GM20431 (cell line): ENCODE results near the gene NEURL3.

Source experiments
- in situ Hi-C: fragments of 300-500 bp; cut with MseI, MboI; formaldehyde crosslinking; loops from one replicate; pipeline ENCODE4 v1.15.0; 2020; ENCODE audit warnings: low sequenced_read_pairs; ENCODE audit not compliant: unreplicated experiment

NEURL3 gene

DNA sequence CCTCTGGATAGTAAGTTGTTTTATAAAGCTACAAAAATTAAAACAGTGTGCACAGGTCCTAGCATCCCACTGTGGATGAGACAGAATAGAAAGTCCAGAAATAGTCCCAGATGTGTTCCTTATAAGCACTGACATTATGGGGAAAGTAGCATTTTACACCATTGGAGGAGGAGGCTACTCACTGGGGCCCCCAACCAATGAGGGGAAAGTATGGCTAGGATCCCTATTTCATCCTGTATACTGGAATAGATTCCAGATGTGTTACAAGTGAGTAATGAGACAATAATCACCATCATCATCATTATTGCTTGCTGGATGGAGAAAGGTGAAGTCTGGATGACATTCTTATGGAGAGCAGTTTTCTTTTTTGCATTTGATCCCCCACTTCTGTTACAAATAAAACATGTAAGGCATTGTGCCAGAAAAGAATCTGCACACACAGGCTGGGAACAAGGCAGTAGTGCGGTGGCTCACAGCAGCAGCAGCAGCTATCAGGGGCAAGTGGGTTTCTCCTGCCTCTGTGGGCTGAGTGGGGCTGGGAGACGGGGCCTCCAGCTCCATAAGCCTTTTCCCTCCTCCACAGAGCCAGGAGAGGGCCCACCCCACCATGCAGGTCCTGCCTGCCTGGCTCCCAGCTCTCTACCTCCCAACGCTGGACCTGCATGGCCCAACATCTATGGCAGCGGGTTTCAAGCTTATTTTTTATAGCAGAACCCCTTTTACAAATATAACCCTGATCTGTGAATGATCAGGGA is 36.4 kb upstream of the NEURL3 start:
- in situ Hi-C loops: no loop called here

DNA sequence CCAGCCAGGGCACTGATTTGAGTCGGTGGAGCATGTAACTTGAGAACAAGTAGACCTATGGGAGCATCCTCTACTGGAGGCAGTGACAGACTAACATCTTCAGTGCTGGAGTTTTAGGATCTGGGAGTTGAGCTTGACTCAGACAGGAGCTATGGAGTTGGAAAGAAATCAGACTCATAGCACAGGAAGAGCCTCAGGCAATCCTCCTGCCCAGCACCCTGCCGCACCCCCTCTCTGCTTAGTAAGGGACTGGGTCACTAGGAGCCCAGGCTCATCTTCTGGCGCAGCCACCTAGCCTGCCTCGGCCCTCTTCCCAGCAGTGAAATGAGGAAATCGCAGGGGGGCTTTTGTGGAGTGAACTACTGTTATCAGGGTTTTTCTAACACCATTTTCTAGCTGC is 35.0 kb upstream of the NEURL3 start:
- in situ Hi-C loops: no loop called here

DNA sequence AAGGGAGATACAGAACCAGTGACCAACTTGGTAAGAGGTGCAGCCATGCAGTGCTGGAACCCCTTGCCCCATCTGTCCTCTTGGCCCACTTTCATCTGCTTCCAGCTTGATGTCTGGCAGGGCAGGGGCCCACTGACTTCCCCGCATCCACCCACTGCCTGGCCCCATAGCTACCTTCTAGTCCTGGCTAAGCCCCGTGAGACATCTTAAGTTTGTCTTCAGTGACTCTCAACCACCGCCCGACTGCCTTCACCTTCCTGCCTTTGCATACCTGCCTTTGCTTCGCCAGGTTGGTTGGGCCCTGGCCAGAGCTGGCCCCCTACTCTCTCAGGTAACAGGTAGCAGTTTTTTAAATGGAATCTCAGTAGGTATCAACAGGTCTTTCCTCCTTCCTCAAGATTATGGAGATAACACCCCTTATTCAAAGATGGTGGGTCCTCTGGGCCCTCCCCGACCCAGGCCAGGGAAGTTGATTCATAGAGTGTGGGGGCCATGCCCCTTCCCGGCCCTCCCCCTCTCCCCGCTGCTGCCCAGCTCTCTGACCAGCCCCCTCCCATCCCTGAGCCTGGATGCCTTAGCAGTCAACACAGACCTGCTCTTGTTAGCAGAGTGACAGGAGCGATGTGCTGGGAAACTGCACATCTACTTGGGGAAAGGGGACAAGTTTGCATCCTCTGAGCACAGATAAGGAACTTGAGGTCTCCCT is 34.2 kb upstream of the NEURL3 start:
- in situ Hi-C loops: no loop called here

DNA sequence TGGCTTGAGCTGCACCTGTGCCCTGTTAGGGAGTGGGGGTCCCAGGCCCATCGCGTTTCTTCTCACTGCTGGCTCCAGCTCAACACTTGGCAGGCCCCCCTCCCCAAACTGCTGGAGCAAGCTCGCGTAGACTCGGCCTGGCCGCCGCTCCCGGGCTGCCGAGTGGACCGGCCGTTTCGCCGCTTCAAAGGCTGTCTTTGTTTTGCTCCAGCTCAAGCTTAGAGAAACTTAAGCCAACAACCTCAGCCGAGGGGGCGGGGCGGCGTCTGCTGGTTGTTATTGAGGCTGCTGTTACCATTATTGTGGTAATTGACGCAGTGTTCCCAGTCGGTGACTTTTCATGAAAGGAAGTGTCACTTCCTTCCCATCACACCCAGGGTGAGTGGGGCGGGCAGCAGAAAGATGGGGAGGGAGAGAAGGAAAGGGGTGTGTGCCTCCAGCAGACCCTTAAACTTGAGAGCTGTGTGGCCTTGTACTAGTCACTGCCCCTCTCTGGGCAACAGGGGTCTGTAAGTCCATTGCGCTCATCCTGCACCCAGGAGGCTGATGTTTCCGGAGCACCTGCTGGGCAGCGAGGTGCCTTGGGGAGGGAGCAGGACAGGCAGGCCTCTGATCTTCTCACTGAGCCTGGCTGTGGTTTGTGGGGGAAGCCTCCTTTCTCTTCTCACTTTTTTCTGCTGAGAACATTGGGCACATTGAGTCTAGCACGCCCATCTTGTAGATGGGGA is 33.5 kb upstream of the NEURL3 start:
- in situ Hi-C loops: no loop called here

DNA sequence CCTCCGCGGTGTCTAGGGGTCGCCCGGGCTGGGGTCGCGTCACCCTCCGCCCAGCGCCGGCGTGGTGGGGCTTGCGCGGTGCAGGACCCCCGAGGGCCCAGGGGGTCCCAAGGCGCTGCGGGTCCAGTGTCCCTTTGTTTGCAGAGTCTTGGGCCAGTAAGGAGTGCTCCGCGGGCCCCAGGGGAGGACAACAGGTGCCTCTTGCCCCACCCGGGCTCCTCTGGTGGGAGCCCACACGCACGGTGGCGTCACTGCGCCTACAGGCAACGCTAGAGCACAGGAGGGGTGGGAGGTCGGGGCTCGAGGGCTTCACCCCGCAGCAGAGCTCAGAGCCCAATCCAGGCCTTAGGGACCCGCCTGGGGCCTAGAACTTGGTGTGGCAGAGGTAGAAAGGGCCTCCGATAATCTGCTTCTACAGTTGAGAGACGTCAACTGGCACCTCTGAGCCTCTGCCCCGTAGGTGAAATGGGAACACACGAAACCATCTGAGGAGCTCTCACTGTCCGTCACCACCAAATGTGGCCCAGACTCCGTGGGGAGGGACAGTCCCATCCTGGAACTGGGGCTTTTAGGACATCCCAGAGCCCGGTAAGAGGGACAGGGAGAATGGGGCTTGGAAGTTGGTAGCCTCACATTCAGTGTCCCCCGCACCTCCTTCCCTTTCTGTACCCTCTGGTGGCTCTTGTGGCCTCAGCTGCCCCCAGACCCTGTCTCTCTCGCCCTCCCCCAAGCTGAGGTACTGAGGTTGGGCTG is 32.8 kb upstream of the NEURL3 start:
- in situ Hi-C loops: no loop called here

DNA sequence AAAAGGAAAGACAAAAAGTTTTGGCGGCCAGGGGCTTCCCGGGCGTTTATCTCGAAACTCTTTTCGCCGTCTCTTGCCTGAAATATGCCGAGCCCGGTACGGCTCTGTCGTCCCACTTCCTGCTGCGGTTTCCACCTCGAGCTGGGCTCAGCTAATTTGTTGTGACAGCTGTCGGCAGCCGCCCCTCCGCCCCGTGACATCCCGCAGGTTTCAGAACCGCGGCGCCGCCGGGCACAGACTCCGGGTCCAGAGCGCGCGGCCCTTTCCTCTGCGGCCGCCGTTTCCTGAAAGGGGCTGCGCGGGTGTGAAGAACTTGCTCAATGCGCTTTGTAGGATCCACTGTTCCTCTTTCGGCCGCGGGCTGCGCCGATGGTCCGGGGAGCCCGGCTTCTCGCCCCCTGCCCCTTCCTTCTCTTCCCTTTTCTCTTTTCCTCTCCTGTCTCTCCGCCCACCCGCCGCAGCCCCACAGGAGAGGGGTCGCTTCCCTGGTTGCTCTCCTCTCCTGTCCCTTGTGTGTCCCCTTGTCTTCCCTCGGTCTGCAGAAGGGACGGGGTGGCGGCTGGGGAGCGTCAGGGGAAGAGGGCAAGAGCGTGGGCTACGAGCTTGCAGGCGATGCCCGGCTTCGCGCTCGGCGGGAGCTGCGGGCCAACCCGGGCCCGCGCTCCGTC is 32.0 kb upstream of the NEURL3 start:
- in situ Hi-C loops: no loop called here

DNA sequence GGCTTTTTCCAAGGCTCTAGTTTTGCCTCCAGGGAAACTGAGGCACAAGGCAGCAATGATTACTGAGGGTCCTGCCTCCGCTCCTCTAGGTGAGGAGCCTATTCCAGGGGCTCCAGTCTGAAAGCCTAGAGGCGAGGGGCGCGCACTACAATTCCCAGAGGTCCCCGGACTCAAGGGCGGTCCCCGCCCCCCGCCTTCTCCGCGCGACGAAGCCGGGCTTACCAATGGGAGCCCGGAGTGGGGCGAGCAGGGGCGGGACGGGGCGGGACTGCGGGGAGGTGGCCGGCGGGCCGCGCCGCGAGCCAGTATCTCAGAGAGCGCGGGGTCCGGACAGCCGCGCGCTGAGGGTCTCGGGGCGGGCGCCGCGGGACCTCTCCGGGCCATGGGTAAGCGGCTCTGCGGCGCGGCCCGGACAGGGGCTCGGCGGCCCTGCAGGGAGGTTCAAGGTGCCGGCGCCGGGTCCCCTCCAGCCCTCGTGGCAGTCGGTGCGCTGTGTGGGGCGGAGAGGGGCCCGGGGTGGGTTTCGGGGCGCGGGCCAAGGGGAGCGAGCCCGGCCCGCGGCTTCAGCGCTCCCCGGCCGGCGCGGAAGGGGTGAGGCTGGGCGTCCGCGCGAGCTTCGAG is 31.4 kb upstream of the NEURL3 start, which contains the start of gene ARID5A:
Gene ARID5A (plus strand): TSS at position 308 of the 621 bp plus-strand sequence. CDS start 75 bp downstream, at position 383.
- in situ Hi-C loops: no loop called here

DNA sequence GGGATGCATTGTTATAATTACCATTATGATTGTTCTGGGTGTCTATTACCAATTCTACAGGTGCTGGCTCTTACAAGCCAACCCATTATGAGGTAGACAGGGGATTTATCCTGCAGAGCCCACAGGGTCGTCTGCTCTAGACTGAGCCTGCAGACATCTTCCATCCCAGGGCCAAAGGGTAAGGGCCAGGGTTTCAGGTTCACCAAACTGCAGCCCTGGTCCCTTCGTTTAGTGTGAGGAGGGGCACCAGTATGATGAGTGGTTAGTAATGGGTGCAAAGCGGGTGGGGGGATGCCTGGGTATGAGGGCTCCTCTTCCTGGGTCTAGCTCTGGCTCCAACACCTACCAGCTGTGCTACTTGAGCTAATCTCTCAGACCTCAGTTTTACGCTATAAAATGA is 30.2 kb upstream of the NEURL3 start:
- in situ Hi-C loops: no loop called here

DNA sequence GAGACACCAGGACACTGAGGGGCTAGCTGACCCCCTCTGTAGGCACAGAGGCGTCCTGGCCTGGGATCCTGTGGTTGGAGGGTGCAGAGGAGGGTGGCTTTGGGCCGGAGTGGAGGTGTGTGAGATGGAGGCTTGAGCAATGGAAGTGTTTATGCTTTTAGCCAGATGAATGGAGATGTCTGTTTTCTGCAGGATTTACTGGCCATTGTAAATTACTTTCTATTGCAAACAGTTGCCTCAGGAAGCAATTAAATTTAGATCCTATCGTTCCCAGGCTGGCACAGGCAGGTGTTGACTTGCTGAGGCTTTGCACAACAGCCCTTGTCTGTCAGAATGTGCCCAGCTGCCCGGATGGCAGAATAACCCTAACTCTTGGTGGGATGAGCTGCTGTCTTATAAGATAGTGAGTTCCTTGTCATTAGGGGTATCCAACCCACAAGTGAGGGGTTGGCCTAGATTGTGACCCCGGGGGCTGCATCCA is 29.6 kb upstream of the NEURL3 start:
- in situ Hi-C loops: no loop called here

DNA sequence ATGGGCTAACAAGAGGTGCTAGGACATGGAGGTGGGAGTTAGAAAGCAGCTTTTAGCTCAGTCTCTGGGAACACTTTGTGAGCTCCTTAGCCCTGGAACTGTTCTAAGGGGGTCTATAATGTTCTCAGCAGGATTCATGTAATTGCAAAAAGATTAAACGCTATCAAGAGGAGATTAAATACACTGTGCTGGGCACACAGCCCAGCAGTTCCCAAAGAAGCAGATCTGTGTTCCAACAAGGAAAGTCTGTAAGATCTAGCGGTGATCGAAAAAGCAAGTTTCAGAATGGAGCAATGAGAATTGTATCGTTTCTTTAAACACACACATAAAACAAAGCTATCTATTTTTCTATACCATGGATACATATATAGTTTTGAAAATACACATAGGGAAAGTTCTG is 29.0 kb upstream of the NEURL3 start:
- in situ Hi-C loops: no loop called here

DNA sequence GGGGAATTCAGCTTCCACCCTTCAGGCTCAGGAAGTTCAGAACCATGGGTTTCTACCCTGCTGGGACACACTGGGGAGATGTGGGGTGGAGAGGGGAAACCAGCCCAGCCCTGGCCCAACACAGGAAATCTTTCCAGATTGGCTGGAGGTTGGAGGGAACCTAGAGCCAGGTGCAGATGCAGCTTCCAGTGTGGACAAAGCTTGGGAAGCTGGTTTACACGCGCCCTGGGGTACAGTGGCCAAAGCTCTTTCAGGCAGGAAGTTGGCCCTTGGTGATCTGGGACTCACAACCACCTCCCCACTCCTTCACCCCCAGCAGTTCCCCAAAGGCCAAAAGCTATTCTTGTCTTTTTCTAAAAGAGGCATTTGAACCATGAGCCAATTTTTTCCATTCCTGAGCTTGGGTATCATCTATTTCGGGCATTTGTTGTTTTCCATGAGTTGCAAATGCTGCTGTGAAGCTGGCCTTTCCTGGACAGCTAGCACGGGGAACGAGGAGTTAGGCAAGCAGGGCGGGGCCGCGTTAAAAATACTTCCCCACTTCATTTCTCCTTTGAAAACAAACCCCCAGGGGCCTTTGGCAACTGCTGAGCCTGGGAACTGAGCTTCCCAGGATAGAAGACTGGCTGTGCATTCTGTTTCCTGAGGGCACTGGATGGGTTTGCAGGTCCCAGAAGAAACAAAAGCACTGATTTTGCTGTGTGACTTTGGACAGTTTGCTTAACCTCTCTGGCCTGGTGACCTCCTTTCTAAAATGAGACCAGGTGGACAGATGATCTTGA is 28.3 kb upstream of the NEURL3 start:
- in situ Hi-C loops: no loop called here

DNA sequence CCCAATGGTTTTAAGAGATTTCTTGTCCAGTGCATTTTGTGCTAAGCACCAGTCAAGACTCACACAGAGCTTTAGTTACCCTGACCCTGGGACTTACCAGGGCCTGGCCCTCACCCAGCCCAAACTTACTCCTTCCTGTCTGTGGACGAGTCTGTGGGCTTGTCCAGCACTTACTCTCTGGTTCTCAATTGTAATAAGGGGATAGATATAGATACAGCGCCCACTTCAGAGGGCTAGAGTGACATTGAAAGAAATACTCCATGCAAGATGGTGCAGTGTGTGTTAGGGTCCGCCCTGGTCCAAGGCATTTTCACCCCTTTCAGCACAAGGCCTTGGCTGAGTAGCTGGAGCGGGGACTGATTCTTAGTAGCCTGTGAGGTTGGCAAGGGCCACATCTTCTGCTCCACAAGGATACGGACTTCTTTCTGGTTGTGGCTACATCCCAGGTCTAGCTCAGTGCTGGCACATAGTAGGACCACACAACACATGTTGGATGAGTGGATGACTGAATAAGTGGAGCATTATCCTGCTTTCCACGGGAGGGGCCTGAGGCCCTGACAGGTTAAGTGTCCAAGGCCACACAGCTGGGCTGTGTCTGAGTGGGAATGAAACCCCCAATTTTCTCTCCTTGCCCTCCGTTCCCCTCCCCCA is 27.6 kb upstream of the NEURL3 start:
- in situ Hi-C loops: no loop called here

DNA sequence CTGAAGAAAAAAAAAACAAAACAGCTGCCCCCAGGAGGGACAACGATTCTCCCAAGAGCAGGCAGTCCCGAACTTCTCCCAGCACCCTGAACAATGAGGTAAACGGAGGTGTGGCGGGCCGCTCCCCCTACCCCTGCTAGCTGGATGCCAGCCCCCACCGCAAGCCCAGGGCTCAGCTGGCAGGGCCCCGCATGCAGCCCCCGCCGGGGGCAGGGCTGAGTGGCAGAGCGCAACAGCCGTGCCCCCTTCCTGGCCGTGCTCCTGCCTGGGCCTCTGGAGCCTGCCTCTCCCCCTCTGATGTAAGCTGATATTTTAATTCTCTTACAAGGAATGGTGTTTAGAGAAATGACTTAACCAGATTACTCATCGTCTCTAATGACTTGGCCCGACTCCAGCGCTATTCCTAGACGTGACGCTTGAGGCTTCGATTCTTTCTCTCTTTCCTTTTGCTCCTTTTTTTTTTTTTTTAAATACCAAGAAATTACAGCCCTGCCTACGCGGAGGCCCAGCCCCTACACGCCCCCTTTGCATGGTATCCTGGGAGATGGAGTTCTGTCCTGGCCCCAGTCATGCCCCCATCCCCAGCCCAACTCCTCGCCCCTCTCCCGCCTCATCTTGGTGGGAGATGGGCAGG is 26.8 kb upstream of the NEURL3 start:
- in situ Hi-C loops: no loop called here

DNA sequence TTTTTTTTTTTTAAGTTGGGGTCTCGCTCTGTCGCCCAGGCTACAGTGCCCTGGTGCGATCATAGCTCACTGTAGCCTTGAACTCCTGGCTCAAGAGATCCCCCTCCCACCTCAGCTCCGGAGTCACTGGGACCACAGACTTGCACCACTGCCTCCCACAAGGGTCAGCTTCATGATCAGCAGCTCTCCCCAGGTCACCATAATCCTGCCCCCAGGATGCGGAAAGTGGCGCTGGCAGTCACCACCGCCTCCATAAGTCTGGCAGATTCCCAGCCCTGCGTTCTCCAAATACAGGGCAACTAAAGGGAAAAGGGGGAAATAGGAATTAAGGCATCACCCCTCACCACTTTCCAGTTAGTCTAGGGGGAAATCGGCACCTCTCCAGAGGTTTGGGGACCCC is 26.2 kb upstream of the NEURL3 start:
- in situ Hi-C loops: no loop called here

DNA sequence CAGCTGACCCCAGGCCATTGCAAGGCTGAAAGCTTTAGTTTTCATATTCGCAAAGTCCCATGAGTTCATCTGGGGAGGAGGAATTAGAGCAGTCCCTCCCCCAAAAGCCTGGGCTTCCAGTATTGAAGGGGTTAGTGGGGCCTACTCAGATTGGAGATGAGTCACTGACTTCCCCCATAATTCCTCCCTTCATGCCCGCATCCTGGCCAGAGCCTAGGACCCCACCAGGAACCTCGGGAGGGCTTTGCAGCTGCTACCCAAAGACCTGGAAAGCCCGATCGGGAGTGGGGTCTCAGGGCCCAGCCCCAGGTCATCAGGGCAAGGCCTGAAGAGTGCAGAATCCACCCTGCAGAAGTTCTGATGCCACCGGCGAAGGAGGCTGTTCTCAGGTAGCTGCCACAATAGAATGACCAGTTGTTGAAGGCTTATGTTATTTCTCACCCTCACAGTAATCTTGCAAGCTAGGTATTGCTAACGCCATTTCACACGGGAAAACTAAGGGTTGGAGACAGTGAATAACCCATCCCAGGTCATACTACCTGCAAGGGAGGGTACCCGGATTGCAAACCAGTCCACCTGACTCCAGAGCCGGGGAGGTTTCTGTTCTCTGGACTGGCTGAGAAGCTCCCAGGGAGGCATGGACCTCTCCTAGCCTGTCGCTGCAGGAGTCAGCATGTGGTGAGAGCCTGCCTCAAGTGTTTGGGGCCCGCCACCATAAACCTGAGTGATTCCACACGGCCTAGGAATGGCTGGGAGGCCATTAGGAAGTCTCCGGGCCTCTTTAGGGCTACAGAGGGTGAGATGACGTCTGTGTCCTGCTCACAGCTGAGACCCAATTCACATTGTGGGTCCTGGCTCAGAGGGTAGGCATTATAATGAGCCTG is 25.6 kb upstream of the NEURL3 start:
- in situ Hi-C loops: no loop called here

DNA sequence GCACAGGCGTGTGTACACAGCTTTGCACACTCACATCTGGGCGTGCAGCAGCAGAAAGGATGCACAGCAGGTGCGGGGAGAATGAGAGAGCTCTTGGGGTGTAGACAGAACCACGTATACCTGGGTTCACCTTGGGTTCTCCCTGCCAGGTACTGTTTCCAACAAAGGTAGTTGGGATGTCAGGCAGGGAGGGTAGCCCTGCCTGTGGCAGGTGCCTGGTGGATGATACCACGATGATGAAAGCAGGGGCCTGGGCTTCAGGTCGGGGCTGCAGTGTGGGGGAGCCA is 24.9 kb upstream of the NEURL3 start:
- in situ Hi-C loops: no loop called here
